NB4 (cell line): ENCODE results near the gene OR7C2.
"Not testable (repeated sequence)": the region's sequence is repeated elsewhere in the genome, so short reads cannot be mapped to it uniquely, and the experiment has no call there.

ENCODE experiments used
- DNase-seq: peaks from one replicate; pipeline ENCODE4 v3.0.0; 2010; ENCODE audit warnings: low read depth
- H3K4me3 ChIP-seq: one replicate; pipeline ENCODE4 v1.5.1; 2011; ENCODE audit warnings: mild to moderate bottlenecking, low read depth, low read length, moderate library complexity
- CTCF ChIP-seq: IDR thresholded peaks from one replicate; pipeline ENCODE4 v1.5.1; 2012; ENCODE audit warnings: low read depth, low read length
- MAX ChIP-seq: IDR thresholded peaks from 2 replicates; pipeline ENCODE4 v1.6.1; 2011; ENCODE audit warnings: low read depth, low read length
- MYC ChIP-seq: IDR thresholded peaks from 2 replicates; pipeline ENCODE4 v1.6.1; 2011; ENCODE audit warnings: low read depth, low read length
- POLR2A ChIP-seq: IDR thresholded peaks from 2 replicates; pipeline ENCODE4 v1.6.1; 2011; ENCODE audit warnings: mild to moderate bottlenecking; ENCODE audit not compliant: insufficient read length; ENCODE audit errors: extremely low read depth

OR7C2 gene

GRCh38 chr19:14940266-14940665, 1.0 kb upstream of the OR7C2 start:
- TF ChIP-seq MYC (no peak), CTCF (no peak), MAX (no peak), POLR2A (no peak)
- no peak for DNase-seq
- H3K4me3 ChIP-seq = no peak overlapping the region

GRCh38 chr19:14943601-14944000, 2.3 kb downstream of the OR7C2 start:
- TF ChIP-seq CTCF (no peak), MAX (no peak), MYC (no peak), POLR2A (no peak)
- no peak overlapping the region for H3K4me3 ChIP-seq
- DNase-seq = peak; percentile 49

- TF ChIP-seq MAX = no peak
- TF ChIP-seq MYC = no peak
- TF ChIP-seq CTCF = no peak
- no peak for TF ChIP-seq POLR2A
- DNase-seq = no peak
- no peak overlapping the region for H3K4me3 ChIP-seq
Measured at GRCh38 chr19:14944456-14944855, 3.2 kb downstream of the OR7C2 start.

- not testable (repeated sequence) for H3K4me3 ChIP-seq, DNase-seq
Measured at GRCh38 chr19:14949413-14949812, 8.1 kb downstream of the OR7C2 start.

- no peak overlapping the region for H3K4me3 ChIP-seq
- TF ChIP-seq MYC = no peak
- DNase-seq = no peak
Measured at GRCh38 chr19:14949876-14950275, 8.6 kb downstream of the OR7C2 start.

- no peak for DNase-seq
- TF ChIP-seq CTCF = no peak
- no peak for TF ChIP-seq POLR2A
- TF ChIP-seq MYC = no peak
- no peak for TF ChIP-seq MAX
- H3K4me3 ChIP-seq = no peak overlapping the region
Measured at GRCh38 chr19:14950421-14950820, 9.1 kb downstream of the OR7C2 start.

GRCh38 chr19:14952767-14953166, 11.5 kb downstream of the OR7C2 start:
- no peak overlapping the region for H3K4me3 ChIP-seq
- TF ChIP-seq MYC (no peak), MAX (no peak), CTCF (no peak), POLR2A (no peak)
- DNase-seq = no peak
